DMS153 treated with DMSO at 0.1 percent for 48 hours (cell line): ENCODE data around the gene MIGA1.
"Not testable (repeated sequence)": the region's sequence is repeated elsewhere in the genome, so short reads cannot be mapped to it uniquely, and the experiment has no call there.

Experiments
- DNase-seq: peaks from one replicate; lab custom pipeline; 2025; ENCODE audit not compliant: unreplicated experiment; lab: John Stamatoyannopoulos, UW

MIGA1 gene

GRCh38 chr1:77905603-77906002, 126.2 kb downstream of the MIGA1 start:
- DNase-seq: no peak

DNA sequence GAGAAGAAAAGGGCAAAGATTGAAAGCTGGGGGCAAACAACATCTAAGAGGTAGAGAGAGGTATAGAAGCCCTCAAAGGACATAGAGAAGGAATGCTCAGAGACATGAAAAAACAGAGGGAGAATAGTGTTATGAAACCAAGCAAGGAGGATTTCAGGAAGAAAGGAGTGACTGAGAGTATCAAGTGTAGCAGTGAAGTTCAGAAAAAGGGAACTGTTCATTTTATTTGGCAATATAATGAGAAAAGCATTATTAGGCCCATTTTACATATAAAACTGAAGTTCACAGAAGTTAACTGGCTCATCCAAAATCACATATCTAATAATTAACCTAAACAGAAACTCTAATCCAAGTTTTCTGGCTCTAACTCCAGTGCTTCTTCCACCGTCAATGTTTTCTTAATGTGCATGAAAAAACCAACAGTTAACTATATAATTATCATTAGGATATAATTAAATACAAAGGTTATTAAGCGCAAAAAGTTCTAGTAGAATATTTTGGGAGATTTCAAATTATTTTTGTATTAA, 126.6 kb downstream of the MIGA1 start:
- DNase-seq: no peak

GRCh38 chr1:77906624-77907023, 127.2 kb downstream of the MIGA1 start:
- DNase-seq: no peak

DNA sequence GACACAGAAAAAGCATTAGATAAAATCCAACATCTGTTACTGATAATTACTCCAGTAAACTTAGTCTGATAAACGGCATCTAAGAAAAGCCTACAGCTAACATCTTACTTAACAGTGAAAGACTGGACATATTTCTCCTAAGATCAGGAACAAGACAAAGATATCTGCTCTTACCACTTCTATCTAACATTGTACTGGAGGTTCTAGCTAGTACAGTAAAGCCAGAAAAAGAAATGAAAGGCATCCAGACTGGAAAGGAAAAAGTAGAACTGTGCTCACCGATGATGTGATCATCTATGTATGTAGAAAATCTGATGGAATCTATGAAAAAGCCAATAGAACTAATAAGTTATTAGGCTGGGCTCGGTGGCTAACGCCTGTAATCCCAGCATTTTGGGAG, 130.7 kb downstream of the MIGA1 start:
- no peak for DNase-seq

GRCh38 chr1:77918918-77919317, 139.5 kb downstream of the MIGA1 start:
- not testable (repeated sequence) for DNase-seq

- DNase-seq: no peak
These were observed 146.1 kb downstream of the MIGA1 start for GRCh38 chr1:77925518-77925917.

DNA sequence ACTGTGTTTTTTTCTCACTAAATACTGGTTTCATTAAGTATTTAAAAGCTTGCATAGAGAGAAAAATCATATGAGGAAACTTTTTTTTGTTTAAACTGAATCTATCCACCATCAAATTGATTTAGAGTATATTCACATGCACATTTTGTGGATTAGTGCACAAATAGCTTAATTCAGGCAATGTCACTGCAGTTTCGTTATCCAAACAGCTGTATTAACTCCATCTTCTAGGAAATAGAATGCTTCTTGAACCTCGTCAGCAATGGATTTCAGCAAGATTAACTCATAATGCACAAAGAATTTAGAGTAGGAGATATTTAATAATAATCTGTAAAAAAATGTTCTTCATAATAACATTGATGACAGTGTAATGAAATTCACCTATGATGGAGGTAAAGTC, 146.5 kb downstream of the MIGA1 start:
- DNase-seq: no peak

- DNase-seq: no peak
These were observed 147.3 kb downstream of the MIGA1 start for GRCh38 chr1:77926561-77927357.

GRCh38 chr1:77927414-77927813, 148.0 kb downstream of the MIGA1 start:
- DNase-seq: no peak
